Natural killer cell (primary cell): ENCODE results near the gene TXNL1. TPM values are rescaled to one million over a fixed set of nuclear protein-coding genes. Genes with fewer than 3 reads are reported as not detected.

Experiments used
- ATAC-seq, 3 donors: fragments of 150-1000 bp in 2 of 3; fragments of 200-7000 bp in 1 of 3; cut with Tn5 transposase; 1 replicate in 1 of 3; 2 replicates in 2 of 3; pipeline ENCODE4 v1.10.0; 2021; ENCODE audit warnings: mild to moderate bottlenecking in 2 of 3, moderate library complexity in 2 of 3
- DNase-seq, 2 donors: peaks; one replicate each; pipeline versions ENCODE4 v3.0.0 to v3.0.0-alpha.2; 2013 to 2021; ENCODE audit warnings: mixed read lengths in 1 of 2
- H3K27ac ChIP-seq: one replicate; pipeline ENCODE4 v1.5.1; 2013; ENCODE audit warnings: mild to moderate bottlenecking, low read length
- H3K27me3 ChIP-seq: one replicate; pipeline ENCODE4 v1.6.1; 2013; ENCODE audit warnings: low read length; ENCODE audit not compliant: control insufficient read depth, insufficient read depth
- H3K36me3 ChIP-seq: one replicate; pipeline ENCODE4 v1.6.1; 2013; ENCODE audit warnings: low read length; ENCODE audit not compliant: control insufficient read depth, insufficient read depth
- H3K4me1 ChIP-seq: one replicate; pipeline ENCODE4 v1.6.1; 2013; ENCODE audit warnings: low read length; ENCODE audit not compliant: control insufficient read depth, insufficient read depth
- H3K4me3 ChIP-seq: one replicate; pipeline ENCODE4 v1.5.1; 2013; ENCODE audit warnings: low read length
- H3K9me3 ChIP-seq: one replicate; pipeline ENCODE4 v1.6.1; 2013; ENCODE audit warnings: low read length; ENCODE audit not compliant: control insufficient read depth, insufficient read depth
- H3K27ac Mint-ChIP-seq, 2 donors: one replicate each; pipeline ENCODE4 v1.8.0; 2022; ENCODE audit warnings: mild to moderate bottlenecking in 2 of 2, mixed read lengths in 2 of 2, moderate library complexity in 1 of 2
- H3K27me3 Mint-ChIP-seq, 2 donors: one replicate each; pipeline ENCODE4 v1.8.0; 2022; ENCODE audit warnings: low read depth in 2 of 2, mixed read lengths in 2 of 2
- H3K36me3 Mint-ChIP-seq: one replicate; pipeline ENCODE4 v1.8.0; 2022; ENCODE audit warnings: mixed read lengths
- H3K4me1 Mint-ChIP-seq, 2 donors: one replicate each; pipeline ENCODE4 v1.8.0; 2022; ENCODE audit warnings: mixed read lengths in 2 of 2
- H3K4me3 Mint-ChIP-seq: one replicate; pipeline ENCODE4 v1.8.0; 2022; ENCODE audit warnings: mild to moderate bottlenecking, moderate library complexity, mixed read lengths
- H3K9me3 Mint-ChIP-seq, 2 donors: one replicate each; pipeline ENCODE4 v1.8.0; 2022; ENCODE audit warnings: mixed read lengths in 2 of 2
- CTCF ChIP-seq: fragments of 200-600 bp; IDR thresholded peaks from one replicate; pipeline ENCODE4 v1.8.0; 2022; ENCODE audit warnings: antibody characterized with exemption
- WGBS: methylation state at CpG from one replicate; pipeline ENCODE4 v1.1.7; 2013; ENCODE audit warnings: missing lambda C conversion rate; ENCODE audit not compliant: insufficient coverage; 5-methylcytosine and 5-hydroxymethylcytosine counted together
- intact Hi-C: fragments of 100-400 bp; cut with micrococcal nuclease; formaldehyde crosslinking; loops from one replicate; pipeline ENCODE4 v1.14.2; 2022
- total RNA-seq, 4 donors: library from RNA; stranded (reverse); fragments of 120-200 nt in 1 of 4; gene quantifications; one replicate each; pipeline versions ENCODE4 v1.2.3 to v1.2.4, GENCODE V29; 2013 to 2022

Gene TXNL1
- total RNA-seq, 3 donors from 2014 or later (not counting 1 experiment from before 2014, with no cell fraction given) = 43.2 to 44.8 (median 44.0) TPM

- 43% methylated on average over 1 of the region's 3 CpGs for WGBS
- H3K4me1 Mint-ChIP-seq = peaks cover 0 to 11% of the 10 kb centered on the region in 2 donors
- Histone ChIP-seq H3K27me3 (no peaks in the 10 kb centered on the region), H3K9me3 (no peaks in the 10 kb centered on the region), H3K4me3 (no peak overlapping the region), H3K36me3 (no peaks in the 10 kb centered on the region), H3K4me1 (no peaks in the 10 kb centered on the region), H3K27ac (no peak overlapping the region)
- peaks cover 3 to 32% of the 10 kb centered on the region in 2 donors for H3K27me3 Mint-ChIP-seq
- no peak for TF ChIP-seq CTCF
- H3K27ac Mint-ChIP-seq = no peak overlapping the region
- ATAC-seq (no peak), DNase-seq (no peak)
- no peak overlapping the region for H3K4me3 Mint-ChIP-seq
- no peaks in the 10 kb centered on the region for H3K36me3 Mint-ChIP-seq
- no peaks in the 10 kb centered on the region for H3K9me3 Mint-ChIP-seq
- intact Hi-C loops = no loop called here
These were observed 58.4 kb downstream of the TXNL1 start for GRCh38 chr18:56580026-56580425.

- Histone ChIP-seq H3K4me3 (no peak overlapping the region), H3K27me3 (no peaks in the 10 kb centered on the region), H3K36me3 (no peaks in the 10 kb centered on the region), H3K4me1 (no peaks in the 10 kb centered on the region), H3K9me3 (no peaks in the 10 kb centered on the region), H3K27ac (no peak overlapping the region)
- Mint-ChIP-seq H3K4me1 (peaks cover 0 to 11% of the 10 kb centered on the region in 2 donors), H3K27ac (no peak overlapping the region), H3K27me3 (peaks cover 3 to 32% of the 10 kb centered on the region in 2 donors), H3K4me3 (no peak overlapping the region), H3K36me3 (no peaks in the 10 kb centered on the region), H3K9me3 (no peaks in the 10 kb centered on the region)
- intact Hi-C loops = no loop called here
- TF ChIP-seq CTCF = no peak
- DNase-seq = no peak
- no peak for ATAC-seq
These were observed 58.9 kb downstream of the TXNL1 start for GRCh38 chr18:56579451-56579850.

- ATAC-seq = no peak
- Histone ChIP-seq H3K4me3 (no peak overlapping the region), H3K27ac (no peak overlapping the region), H3K9me3 (no peaks in the 10 kb centered on the region), H3K4me1 (no peaks in the 10 kb centered on the region), H3K27me3 (no peaks in the 10 kb centered on the region), H3K36me3 (no peaks in the 10 kb centered on the region)
- Mint-ChIP-seq H3K27ac (no peak overlapping the region), H3K4me1 (peaks cover 10 to 20% of the 10 kb centered on the region in 2 donors), H3K27me3 (peaks cover 3 to 32% of the 10 kb centered on the region in 2 donors), H3K36me3 (no peaks in the 10 kb centered on the region), H3K4me3 (no peak overlapping the region), H3K9me3 (no peaks in the 10 kb centered on the region)
- intact Hi-C loops = loop anchor here (1.0 kb wide), 2 partner anchors 1162 to 1343 kb away; no protein-coding TSS in a partner anchor
- DNase-seq = no peak
- no peak for TF ChIP-seq CTCF
- 88% methylated on average over 11 of the region's 14 CpGs for WGBS
These were observed 61.4 kb downstream of the TXNL1 start for GRCh38 chr18:56576826-56577573.
